Measurements from ENCODE around the gene CLDN15.
A peak's percentile ranks its signal among the peaks of the same experiment; 100 is the strongest.
"Not testable (repeated sequence)": the region's sequence is repeated elsewhere in the genome, so short reads cannot be mapped to it uniquely, and the experiment has no call there.

CLDN15 gene

GRCh38 chr7:101237206-101238067, at the start of gene CLDN15:
CLDN15 (minus strand) TSS chr7:101237802; CDS start chr7:101237581, 221 bp downstream.
- peak; percentile 76 to 87 for DNase-seq

DNA sequence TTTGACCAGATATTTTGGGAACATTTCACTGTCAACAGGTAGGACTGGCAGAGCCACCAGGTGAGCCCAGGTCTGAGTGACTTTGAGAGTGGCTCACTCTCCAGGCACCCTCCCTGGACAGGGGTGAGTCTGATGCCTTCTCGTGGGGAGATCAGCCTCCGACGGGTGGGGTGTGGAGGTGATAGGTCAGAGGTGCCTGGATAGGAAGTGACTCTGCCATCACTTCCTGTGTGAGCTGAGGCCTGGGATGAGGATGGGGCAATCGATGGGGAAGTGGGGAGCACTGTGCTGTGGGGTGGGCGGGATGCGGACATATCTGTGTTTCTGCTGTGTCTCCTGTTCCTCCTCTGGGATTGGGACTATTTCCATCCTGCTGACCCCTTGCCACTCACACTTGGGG, 49.4 kb upstream of the CLDN15 start:
- TF ChIP-seq GATA1 (IDR thresholded peaks at IDR 0.05; ENCODE audit: low read depth, low read length) (no peak), POLR2A (IDR thresholded peaks at IDR 0.05; ENCODE audit: low read length) (no peak)
- no peak for DNase-seq

More at GRCh38 chr7:101237206-101238067, at the start of gene CLDN15:
- TF ChIP-seq POLR2A (IDR thresholded peaks at IDR 0.05; ENCODE audit: low read length): no peak
- no peak for TF ChIP-seq GATA1 (IDR thresholded peaks at IDR 0.05; ENCODE audit: low read depth, low read length)

- DNase-seq: not testable (repeated sequence)
Observed at GRCh38 chr7:101285880-101286279, 48.3 kb upstream of the CLDN15 start.

GRCh38 chr7:101285171-101285570, 47.6 kb upstream of the CLDN15 start:
- TF ChIP-seq POLR2A (IDR thresholded peaks at IDR 0.05; ENCODE audit: low read length) (no peak), GATA1 (IDR thresholded peaks at IDR 0.05; ENCODE audit: low read depth, low read length) (no peak)
- DNase-seq: no peak

DNA sequence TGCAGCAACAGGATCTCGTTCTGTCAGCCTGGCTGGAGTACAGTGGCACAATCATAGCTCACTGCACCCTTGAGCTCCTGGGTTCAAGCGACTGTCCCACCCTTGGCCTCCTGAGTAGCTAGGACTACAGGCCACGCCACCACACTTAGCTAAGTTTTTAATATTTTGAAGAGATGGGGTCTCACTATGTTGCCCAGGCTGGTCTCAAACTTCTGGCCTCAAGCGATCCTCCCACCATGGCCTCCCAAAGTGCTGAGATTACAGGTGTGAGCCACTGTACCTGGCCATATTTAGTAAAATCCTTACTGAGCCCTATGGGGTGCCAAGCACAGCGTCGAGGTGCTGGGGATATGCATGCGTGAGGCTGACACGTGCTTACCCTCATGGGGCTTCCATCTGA, 43.3 kb upstream of the CLDN15 start:
- DNase-seq: not testable (repeated sequence)

DNA sequence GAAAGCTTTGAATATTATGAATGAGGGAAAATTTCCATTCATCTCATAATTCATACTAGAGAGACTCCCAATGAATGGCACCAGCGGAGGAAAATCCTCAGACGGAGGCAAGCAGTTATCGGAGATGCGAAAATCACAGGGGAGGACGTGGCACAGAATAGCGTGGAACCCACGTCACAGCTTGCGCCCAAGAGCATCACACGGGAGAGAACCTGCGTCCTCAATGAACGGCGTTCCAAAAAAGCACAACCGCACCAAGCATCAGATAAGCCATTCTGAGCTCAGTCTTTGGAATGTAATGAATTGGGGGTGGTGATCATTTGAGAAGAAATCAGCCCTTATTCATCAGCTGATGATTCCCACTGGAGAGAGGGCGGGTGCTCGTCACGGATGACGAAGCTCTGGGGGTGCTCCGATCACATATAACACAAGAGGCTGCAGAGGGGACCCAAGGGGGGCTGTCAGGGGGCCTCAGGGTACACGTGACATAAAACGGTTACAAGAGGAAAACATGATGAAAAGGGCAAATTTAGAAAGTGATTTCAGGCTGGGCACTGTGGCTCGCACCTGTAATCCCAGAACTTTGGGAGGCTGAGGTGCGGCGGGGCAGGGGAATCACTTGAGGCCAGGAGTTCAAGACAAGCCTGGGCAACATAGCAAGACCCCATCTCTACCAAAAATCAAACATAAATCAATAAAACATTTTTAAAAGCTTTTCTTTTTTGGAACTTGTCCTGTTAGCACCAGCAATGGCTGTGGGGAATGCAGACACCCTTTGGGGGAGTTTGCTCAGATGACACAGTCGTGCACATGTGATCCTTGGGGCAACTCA, 41.1 kb upstream of the CLDN15 start:
- DNase-seq: no peak
- TF ChIP-seq POLR2A (IDR thresholded peaks at IDR 0.05; ENCODE audit: low read length): no peak
- TF ChIP-seq GATA1 (IDR thresholded peaks at IDR 0.05; ENCODE audit: low read depth, low read length): no peak

DNA sequence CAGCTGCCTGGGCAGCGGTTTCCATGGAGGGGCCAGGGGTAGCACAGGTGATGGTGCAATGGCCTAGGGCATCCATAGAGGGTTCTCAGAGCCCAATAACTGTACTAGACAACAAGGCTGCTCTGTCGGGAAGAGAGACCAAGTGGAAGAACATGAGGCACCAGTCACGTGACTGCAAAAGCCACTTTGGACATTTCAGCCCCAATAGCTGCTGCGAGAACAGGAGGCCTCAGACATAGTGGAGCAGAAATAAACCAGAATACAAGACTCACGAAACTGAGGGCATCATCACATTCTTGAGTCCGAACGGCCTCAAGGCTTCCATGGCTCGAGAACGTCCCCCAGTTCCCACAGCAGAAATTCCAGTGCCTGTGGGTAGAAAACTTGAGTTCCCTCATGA, 39.6 kb upstream of the CLDN15 start:
- DNase-seq: no peak
- TF ChIP-seq GATA1 (IDR thresholded peaks at IDR 0.05; ENCODE audit: low read depth, low read length) (no peak), POLR2A (IDR thresholded peaks at IDR 0.05; ENCODE audit: low read length) (no peak)

DNA sequence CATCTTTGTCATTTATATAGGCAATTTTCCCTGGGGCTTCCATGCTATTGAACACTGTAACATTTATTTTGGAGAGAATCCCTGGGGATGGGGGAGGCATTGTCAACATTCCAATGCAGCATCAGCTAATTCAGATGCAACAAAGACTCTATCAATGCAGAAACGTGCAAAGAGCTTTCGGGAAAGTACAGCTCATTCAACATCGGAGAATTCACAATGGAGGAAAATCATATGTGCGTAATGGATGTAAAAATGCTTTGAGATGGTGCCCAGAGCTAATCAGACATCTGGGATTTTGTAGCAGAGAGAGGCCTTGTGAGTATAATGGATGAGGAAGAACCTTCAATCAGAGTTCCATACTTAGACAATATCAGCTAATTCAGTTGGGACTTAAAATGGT, 35.6 kb upstream of the CLDN15 start:
- no peak for DNase-seq
- TF ChIP-seq GATA1 (IDR thresholded peaks at IDR 0.05; ENCODE audit: low read depth, low read length) (no peak), POLR2A (IDR thresholded peaks at IDR 0.05; ENCODE audit: low read length) (no peak)

DNA sequence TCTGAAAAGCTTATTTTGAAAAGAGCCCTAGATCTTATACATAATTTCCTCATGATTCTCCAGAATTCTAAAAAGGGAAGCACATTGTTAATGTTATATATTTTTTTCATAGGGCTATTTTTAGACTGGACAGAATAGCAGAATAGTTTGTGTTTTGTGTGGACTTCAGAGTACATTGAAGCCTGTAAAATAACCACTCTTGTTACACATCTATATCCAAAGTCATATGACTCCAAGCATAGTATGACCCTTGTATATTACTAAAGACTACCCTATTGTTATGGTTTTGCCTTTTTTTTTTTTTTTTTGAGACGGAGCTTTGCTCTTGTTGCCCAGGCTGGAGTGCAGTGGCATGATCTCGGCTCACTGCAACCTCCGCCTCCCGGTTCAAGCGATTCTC, 33.4 kb upstream of the CLDN15 start:
- no peak for DNase-seq
- no peak for TF ChIP-seq POLR2A (IDR thresholded peaks at IDR 0.05; ENCODE audit: low read length)
- TF ChIP-seq GATA1 (IDR thresholded peaks at IDR 0.05; ENCODE audit: low read depth, low read length): no peak

- no peak for TF ChIP-seq POLR2A (IDR thresholded peaks at IDR 0.05; ENCODE audit: low read length)
- TF ChIP-seq GATA1 (IDR thresholded peaks at IDR 0.05; ENCODE audit: low read depth, low read length): no peak
- no peak for DNase-seq
Observed at GRCh38 chr7:101269664-101270063, 32.1 kb upstream of the CLDN15 start.

DNA sequence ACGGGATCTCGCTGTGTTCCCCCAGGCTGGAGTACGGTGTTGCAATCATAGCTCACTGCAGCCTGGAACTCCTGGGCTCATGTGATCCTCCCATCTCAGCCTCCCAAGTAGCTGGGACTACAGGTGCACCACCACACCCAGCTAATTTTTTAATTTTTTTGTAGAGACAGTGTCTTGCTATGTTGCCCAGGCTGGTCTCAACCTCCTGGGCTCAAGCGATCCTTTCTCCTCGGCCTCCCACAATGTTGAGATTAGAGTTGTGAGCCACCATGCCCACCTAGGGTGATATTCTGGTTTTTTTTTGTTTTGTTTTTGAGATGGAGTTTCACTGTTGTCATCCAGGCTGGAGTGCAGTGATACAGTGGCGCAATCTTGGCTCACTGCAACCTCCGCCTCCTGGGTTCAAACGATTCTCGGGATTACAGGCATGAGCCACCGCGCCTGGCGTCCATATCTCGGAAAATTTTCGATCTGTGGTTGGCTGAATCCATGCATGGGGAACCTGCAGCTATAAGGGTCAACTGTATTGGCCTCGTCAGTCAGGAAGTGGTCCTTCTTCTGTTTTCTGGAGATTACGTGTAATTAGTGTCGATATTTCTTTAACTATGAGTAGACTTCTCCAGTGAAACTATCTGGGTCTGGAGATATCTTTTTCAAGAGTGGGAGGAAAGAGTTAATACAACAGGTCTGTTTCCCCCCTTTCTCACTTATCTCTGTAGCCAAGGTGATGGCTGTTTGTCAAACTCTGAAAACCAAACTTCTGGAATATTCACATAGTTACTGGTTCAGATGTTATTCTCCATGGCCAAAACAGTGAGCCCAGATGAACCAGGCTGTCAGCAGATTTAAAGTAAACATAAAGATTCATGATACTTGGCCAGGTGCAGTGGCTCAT, 28.3 kb upstream of the CLDN15 start:
- peak in 1 of 2 experiments; percentile 46 for DNase-seq
- no peak for TF ChIP-seq GATA1 (IDR thresholded peaks at IDR 0.05; ENCODE audit: low read depth, low read length)
- TF ChIP-seq POLR2A (IDR thresholded peaks at IDR 0.05; ENCODE audit: low read length): no peak

GRCh38 chr7:101264102-101264706, 26.6 kb upstream of the CLDN15 start:
- not testable (repeated sequence) for DNase-seq

- no peak for TF ChIP-seq POLR2A (IDR thresholded peaks at IDR 0.05; ENCODE audit: low read length)
- TF ChIP-seq GATA1 (IDR thresholded peaks at IDR 0.05; ENCODE audit: low read depth, low read length): no peak
- DNase-seq: no peak
Observed at GRCh38 chr7:101258243-101258731, 20.7 kb upstream of the CLDN15 start.

Data from erythroblast (primary cell).